Measurements from ENCODE around the gene GLUL. TPM values are rescaled to one million over a fixed set of nuclear protein-coding genes. Genes with fewer than 3 reads are reported as not detected.

Gene GLUL
- 100 to 1,000 TPM in 7 of 8 experiments, 10 to 100 TPM in 1; 49.0 to 392 (median 167) TPM for total RNA-seq

- WGBS, 10 experiments = 0 to 2% (median 0%) methylated on average over 1 to 24 of the region's 70 CpGs; no CpG with 5 or more reads in 6 of the 10 experiments
These were observed at the start of gene GLUL for GRCh38 chr1:182391362-182392049. Gene GLUL (minus strand): TSS chr1:182391790. CDS start chr1:182388737, 3,053 bp downstream.

GRCh38 chr1:182438326-182438725 is 46.7 kb upstream of the GLUL start:
- Histone ChIP-seq H3K27ac (no peak overlapping the region), H3K4me1 (replicated peaks in 1 of 2) (no peaks in the 10 kb centered on the region), H3K4me3 (no peak overlapping the region)
- 67 to 100% (median 85%) methylated on average over 1 of the region's 1 CpG; no CpG with 5 or more reads in 3 of the 10 experiments for WGBS, 10 experiments
- no peak for ATAC-seq (replicated peaks in 6 of 8)
- in situ Hi-C loops (cut with MboI; ENCODE audit: low pct_unique_long_range_greater_than_20kb in 2 of 9, low sequenced_read_pairs in 9 of 9, unreplicated experiment in 9 of 9) = no loop called here

More at GRCh38 chr1:182391362-182392049, at the start of gene GLUL:
- Histone ChIP-seq H3K4me1 (replicated peaks in 1 of 2) (peaks cover 7 to 20% of the 10 kb centered on the region in 2 donors), H3K27ac (peak within 1 kb of the TSS; percentile 92), H3K4me3 (peak within 1 kb of the TSS; percentile 84 to 98 (median 94))
- in situ Hi-C loops (cut with MboI; ENCODE audit: low pct_unique_long_range_greater_than_20kb in 2 of 9, low sequenced_read_pairs in 9 of 9, unreplicated experiment in 9 of 9) = loop anchor here in 7 of 9 experiments (10.0 kb wide), 3 partner anchors 247 to 907 kb away; partner anchors contain the start of gene CACNA1E (in 1 of the 7)
- peak; percentile 84 to 94 (median 91) for ATAC-seq (replicated peaks in 6 of 8)

DNA sequence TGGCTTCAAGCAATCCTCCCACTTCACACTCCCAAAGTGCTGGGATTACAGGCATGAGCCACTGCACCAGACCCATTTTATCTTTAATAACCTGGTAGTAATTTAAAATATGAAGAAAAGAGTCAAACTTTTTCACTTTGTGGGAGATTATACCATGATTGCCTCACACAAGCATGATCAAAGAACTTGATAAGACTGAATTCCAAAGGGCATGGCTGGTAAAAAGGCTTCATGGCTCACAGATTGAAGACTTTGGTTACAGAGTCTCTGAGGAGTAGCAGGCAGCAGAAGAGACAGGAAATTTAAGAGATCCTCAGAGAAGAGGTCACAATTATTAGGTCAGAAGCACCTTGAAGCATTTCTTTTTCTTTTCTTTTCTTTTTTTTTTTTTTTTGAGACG is 42.0 kb upstream of the GLUL start:
- no peak for ATAC-seq (replicated peaks in 6 of 8)
- Histone ChIP-seq H3K4me1 (replicated peaks in 1 of 2) (no peaks in the 10 kb centered on the region), H3K4me3 (no peak overlapping the region), H3K27ac (no peak overlapping the region)
- 100% methylated on average over 1 of the region's 1 CpG; no CpG with 5 or more reads in 6 of the 10 experiments for WGBS, 10 experiments
- in situ Hi-C loops (cut with MboI; ENCODE audit: low pct_unique_long_range_greater_than_20kb in 2 of 9, low sequenced_read_pairs in 9 of 9, unreplicated experiment in 9 of 9) = no loop called here

DNA sequence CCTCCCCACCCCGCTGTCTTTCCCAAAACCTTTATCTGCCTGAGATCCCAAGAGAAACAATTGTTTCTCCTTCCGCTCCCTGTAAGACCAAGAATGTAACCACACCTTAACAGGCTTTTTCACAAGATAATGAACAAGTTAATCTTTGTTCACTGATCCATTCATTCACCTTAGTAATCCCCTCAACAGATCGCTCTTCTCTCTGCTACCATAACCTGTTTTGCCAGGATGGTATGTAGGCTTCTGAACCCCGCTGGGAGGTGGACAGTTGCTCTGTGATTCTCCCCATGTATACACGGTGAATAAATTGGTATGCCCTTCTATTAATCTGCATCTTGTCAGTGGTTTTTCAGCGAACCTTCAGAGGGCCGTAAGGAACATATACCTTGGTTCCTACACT is 39.7 kb upstream of the GLUL start:
- 43 to 97% (median 78%) methylated on average over 3 to 7 of the region's 7 CpGs; no CpG with 5 or more reads in 2 of the 10 experiments for whole genome bisulfite sequencing, 10 experiments

DNA sequence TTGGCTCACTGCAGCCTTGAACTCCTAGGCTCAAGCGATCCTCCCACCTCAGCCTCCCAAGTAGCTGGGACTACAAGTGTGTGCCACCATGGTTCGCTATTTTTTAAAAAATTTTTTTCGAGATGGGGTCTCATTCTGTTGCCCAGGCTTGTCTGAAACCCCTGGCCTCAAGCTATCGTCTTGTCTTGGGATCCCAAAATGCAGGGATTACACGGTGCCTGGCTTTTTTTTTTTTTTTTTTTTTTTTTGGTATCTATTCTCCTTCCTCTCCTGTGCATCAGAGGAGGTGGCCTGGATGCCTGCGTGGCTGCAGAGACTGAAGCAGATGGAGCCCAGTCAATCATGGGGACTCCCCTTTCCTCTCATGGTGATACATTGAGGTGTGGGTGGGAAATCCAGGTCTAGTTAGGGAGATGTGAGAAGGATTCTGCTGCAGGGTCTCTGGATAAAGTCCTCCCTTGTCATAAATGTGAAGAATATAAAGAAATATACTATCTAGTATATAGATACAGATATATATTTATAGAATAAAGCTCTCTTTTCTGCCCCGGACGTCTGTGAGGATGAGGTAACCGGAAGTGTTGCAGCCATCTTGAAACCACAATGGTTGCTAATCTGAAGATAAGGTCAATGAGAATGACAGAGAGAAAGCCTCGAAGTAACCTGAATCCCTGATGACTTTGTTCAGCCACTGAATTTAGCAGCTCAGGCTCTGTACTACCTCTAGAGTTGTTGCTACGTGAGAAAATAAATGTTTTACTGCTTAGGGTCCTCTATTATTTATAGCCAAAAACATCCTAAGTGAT is 38.9 kb upstream of the GLUL start:
- no peak for ATAC-seq (replicated peaks in 6 of 8)
- Histone ChIP-seq H3K4me1 (replicated peaks in 1 of 2) (no peaks in the 10 kb centered on the region), H3K4me3 (no peak overlapping the region), H3K27ac (no peak overlapping the region)
- in situ Hi-C loops (cut with MboI; ENCODE audit: low pct_unique_long_range_greater_than_20kb in 2 of 9, low sequenced_read_pairs in 9 of 9, unreplicated experiment in 9 of 9) = no loop called here
- 40 to 95% (median 79%) methylated on average over 2 to 10 of the region's 11 CpGs for WGBS, 10 experiments

More for the DNA sequence above, 39.7 kb upstream of the GLUL start:
- no peak overlapping the region for H3K27ac ChIP-seq
- ATAC-seq (replicated peaks in 6 of 8) = no peak
- no peaks in the 10 kb centered on the region for H3K4me1 ChIP-seq (replicated peaks in 1 of 2)
- in situ Hi-C loops (cut with MboI; ENCODE audit: low pct_unique_long_range_greater_than_20kb in 2 of 9, low sequenced_read_pairs in 9 of 9, unreplicated experiment in 9 of 9) = no loop called here
- no peak overlapping the region for H3K4me3 ChIP-seq

GRCh38 chr1:182428043-182428442 is 36.5 kb upstream of the GLUL start:
- Histone ChIP-seq H3K4me1 (replicated peaks in 1 of 2) (no peaks in the 10 kb centered on the region), H3K27ac (no peak overlapping the region), H3K4me3 (no peak overlapping the region)
- WGBS, 10 experiments = 0 to 100% (median 84%) methylated on average over 1 to 2 of the region's 2 CpGs; no CpG with 5 or more reads in 2 of the 10 experiments
- in situ Hi-C loops (cut with MboI; ENCODE audit: low pct_unique_long_range_greater_than_20kb in 2 of 9, low sequenced_read_pairs in 9 of 9, unreplicated experiment in 9 of 9) = no loop called here
- ATAC-seq (replicated peaks in 6 of 8) = no peak

DNA sequence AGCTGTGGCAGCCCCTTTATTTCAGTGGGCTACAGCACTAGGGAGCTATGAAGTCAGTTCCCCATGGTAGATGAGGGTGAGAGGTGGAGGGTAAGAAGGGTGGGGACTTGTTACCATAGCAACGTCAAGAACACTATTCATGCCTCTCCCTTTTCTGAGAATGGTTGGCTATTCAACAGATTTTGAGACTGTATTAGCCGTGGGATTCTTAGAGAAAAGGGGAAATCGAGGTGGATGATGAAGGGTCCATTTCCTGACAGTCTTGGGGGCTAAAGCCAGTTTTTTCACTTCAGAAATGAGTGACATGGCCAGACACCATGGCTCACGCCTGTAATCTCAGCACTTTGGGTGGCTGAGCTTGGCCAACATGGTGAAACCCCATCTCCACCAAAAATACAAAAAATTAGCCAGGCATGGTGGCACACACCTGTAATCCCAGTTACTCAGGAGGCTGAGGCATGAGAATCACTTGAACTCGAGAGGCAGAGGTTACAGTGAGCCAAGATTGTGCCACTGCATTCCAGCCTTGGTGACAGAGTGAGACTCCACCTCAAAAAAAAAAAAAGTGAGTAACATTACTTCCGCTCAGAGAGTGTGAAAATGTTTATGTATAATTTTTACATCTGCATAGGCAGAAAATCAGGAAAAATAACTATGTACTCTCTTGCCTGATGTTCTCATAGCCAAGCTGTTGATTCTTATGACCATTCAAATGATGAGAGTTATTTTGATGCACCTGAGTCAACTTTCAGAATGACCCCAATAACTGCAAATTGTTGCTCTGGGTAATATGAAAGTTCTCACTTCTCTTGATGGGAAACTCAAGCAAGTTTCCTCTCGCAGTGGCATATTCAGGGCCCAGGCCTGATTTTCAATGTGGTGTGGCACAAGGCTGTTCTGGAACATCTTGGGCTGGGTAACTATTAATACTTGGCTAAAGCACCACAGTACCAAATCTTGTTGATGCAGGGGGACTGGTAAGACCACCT is 35.1 kb upstream of the GLUL start:
- in situ Hi-C loops (cut with MboI; ENCODE audit: low pct_unique_long_range_greater_than_20kb in 2 of 9, low sequenced_read_pairs in 9 of 9, unreplicated experiment in 9 of 9) = no loop called here
- Histone ChIP-seq H3K4me1 (replicated peaks in 1 of 2) (no peaks in the 10 kb centered on the region), H3K27ac (no peak overlapping the region), H3K4me3 (no peak overlapping the region)
- ATAC-seq (replicated peaks in 6 of 8) = peak in 2 of 8 experiments; percentile 29 to 86
- WGBS, 10 experiments = 23 to 83% (median 75%) methylated on average over 1 to 7 of the region's 7 CpGs; no CpG with 5 or more reads in 1 of the 10 experiments

- Histone ChIP-seq H3K4me3 (no peak overlapping the region), H3K27ac (no peak overlapping the region), H3K4me1 (replicated peaks in 1 of 2) (no peaks in the 10 kb centered on the region)
- in situ Hi-C loops (cut with MboI; ENCODE audit: low pct_unique_long_range_greater_than_20kb in 2 of 9, low sequenced_read_pairs in 9 of 9, unreplicated experiment in 9 of 9) = no loop called here
- no peak for ATAC-seq (replicated peaks in 6 of 8)
- 20 to 43% (median 35%) methylated on average over 1 of the region's 1 CpG; no CpG with 5 or more reads in 6 of the 10 experiments for WGBS, 10 experiments
These were observed 24.2 kb upstream of the GLUL start for GRCh38 chr1:182415789-182416188.

DNA sequence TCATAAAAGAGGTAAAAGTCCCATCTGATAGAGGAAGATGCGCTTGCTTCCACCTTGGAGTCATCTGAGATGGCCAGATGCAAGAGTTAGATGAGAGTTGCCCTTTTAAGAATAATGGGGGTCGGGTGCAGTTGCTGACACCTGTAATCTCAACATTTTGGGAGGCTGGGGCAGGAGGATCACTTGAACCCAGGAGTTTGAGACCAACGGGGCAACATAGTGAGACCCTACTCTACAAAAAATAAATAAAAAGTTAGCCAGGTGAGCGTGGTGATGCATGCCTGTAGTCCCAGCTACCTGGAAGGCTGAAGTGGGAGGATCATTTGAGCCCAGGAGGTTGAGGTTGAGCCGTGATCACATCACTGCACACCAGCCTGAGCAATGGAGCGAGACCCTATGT is 22.4 kb upstream of the GLUL start:
- no peak for ATAC-seq (replicated peaks in 6 of 8)
- 0 to 100% (median 81%) methylated on average over 1 to 6 of the region's 6 CpGs; no CpG with 5 or more reads in 1 of the 10 experiments for WGBS, 10 experiments
- Histone ChIP-seq H3K4me3 (no peak overlapping the region), H3K27ac (no peak overlapping the region), H3K4me1 (replicated peaks in 1 of 2) (no peaks in the 10 kb centered on the region)
- in situ Hi-C loops (cut with MboI; ENCODE audit: low pct_unique_long_range_greater_than_20kb in 2 of 9, low sequenced_read_pairs in 9 of 9, unreplicated experiment in 9 of 9) = no loop called here

DNA sequence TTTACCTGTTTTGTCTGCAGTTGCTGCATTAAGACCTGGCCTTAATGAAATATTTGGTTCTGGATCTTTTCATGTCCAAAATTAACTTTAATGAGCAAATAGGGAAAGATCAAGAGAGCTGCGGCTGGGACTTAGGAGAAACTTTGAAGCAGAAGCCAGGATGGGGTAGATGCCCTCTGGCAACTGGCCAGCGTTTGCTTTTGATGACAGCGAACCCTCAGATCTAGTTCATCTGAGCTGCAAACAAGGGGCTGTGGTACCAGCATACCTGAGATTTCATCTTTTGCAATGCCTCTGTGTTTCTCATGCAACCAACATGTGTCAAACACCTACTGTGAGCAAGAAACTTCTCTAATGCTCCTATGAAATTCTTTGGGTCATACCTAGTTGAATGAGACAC is 21.9 kb upstream of the GLUL start:
- no peak for ATAC-seq (replicated peaks in 6 of 8)
- 20 to 100% (median 86%) methylated on average over 1 to 3 of the region's 3 CpGs; no CpG with 5 or more reads in 3 of the 10 experiments for WGBS, 10 experiments
- Histone ChIP-seq H3K4me1 (replicated peaks in 1 of 2) (no peaks in the 10 kb centered on the region), H3K27ac (no peak overlapping the region), H3K4me3 (no peak overlapping the region)
- in situ Hi-C loops (cut with MboI; ENCODE audit: low pct_unique_long_range_greater_than_20kb in 2 of 9, low sequenced_read_pairs in 9 of 9, unreplicated experiment in 9 of 9) = no loop called here

DNA sequence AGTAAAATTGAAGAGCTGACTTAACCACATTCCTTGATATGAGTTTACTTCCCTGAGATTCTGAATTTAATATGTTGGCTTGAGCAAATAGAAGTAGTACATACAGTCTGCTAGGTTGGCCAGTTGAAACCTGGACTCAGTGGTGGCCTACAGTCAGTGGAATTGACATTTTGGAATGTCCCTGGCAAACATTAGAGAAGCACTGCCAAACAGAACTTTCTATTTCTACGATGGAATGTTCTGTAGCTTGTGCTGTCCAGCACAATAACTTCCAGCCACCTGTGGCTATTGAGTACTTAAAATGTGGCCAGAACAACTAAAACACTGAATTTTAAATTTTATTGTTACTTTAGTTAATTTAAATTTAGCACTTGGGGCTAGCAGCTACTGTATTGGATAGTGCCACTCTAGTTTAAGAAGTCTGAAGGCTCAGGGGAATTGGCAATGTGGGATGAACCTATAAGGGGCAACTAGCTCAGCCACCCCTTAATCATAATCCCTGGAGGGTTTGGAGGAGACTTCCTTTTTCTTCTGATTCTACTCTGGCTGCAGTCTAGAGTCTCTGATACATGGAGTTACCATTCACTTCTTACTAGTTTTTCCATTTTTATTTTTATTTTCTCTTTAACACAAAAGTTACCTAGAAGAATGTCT is 19.2 kb upstream of the GLUL start:
- Histone ChIP-seq H3K4me1 (replicated peaks in 1 of 2) (no peaks in the 10 kb centered on the region), H3K27ac (no peak overlapping the region), H3K4me3 (no peak overlapping the region)
- 14 to 100% (median 71%) methylated on average over 1 of the region's 1 CpG; no CpG with 5 or more reads in 3 of the 10 experiments for WGBS, 10 experiments
- no peak for ATAC-seq (replicated peaks in 6 of 8)
- in situ Hi-C loops (cut with MboI; ENCODE audit: low pct_unique_long_range_greater_than_20kb in 2 of 9, low sequenced_read_pairs in 9 of 9, unreplicated experiment in 9 of 9) = no loop called here

GRCh38 chr1:182410138-182410537 is 18.5 kb upstream of the GLUL start:
- Histone ChIP-seq H3K4me3 (no peak overlapping the region), H3K4me1 (replicated peaks in 1 of 2) (no peaks in the 10 kb centered on the region), H3K27ac (no peak overlapping the region)
- in situ Hi-C loops (cut with MboI; ENCODE audit: low pct_unique_long_range_greater_than_20kb in 2 of 9, low sequenced_read_pairs in 9 of 9, unreplicated experiment in 9 of 9) = no loop called here
- 39 to 100% (median 80%) methylated on average over 1 to 4 of the region's 4 CpGs; no CpG with 5 or more reads in 3 of the 10 experiments for WGBS, 10 experiments
- ATAC-seq (replicated peaks in 6 of 8) = no peak

All from motor neuron (in vitro differentiated cells).